Fibroblast of villous mesenchyme (primary cell): ENCODE results near the gene RNF44. TPM values are rescaled to one million over a fixed set of nuclear protein-coding genes. Genes with fewer than 3 reads are reported as not detected.
"Not testable (repeated sequence)": the region's sequence is repeated elsewhere in the genome, so short reads cannot be mapped to it uniquely, and the experiment has no call there.

Source experiments
- DNase-seq: peaks from one replicate; pipeline ENCODE4 v3.0.0-alpha.2; 2010; ENCODE audit warnings: low read depth
- H3K4me3 ChIP-seq: 2 replicates; pipeline ENCODE4 v1.5.1; 2011; ENCODE audit warnings: low read depth, mild to moderate bottlenecking, low read length
- CTCF ChIP-seq: IDR thresholded peaks from 2 replicates; pipeline ENCODE4 v1.5.1; 2012; ENCODE audit warnings: low read depth, mild to moderate bottlenecking, low read length; ENCODE audit not compliant: insufficient read depth
- total RNA-seq: library from RNA; depleted of rRNA; stranded (reverse); fragments of >200 nt; gene quantifications from 2 replicates; pipeline ENCODE4 v1.2.3, GENCODE V29; 2012

RNF44 gene
- total RNA-seq, 1 donor, result 4.3 TPM

DNA sequence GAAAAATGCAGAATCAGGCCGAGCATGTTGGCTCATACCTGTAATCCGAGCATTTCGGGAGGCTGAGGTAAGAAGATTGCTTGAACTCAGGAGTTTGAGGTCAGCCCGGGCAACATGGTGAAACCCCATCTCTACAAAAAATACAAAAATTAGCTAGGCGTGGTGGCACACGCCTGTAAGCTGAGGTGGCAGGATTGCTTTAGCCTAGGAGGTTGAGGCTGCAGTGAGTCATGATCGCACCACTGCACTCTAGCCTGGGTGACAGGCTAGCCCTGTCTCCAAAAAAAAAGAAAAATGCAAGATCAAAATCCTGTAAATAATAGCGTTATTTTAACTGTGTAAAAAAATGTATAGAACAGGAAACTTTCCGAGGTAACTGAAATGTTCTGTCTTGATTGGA lies 39.4 kb downstream of the RNF44 start:
- DNase-seq, result no peak
- H3K4me3 ChIP-seq, result no peak overlapping the region
- TF ChIP-seq CTCF, result no peak

GRCh38 chr5:176492431-176492830 lies 44.8 kb downstream of the RNF44 start:
- H3K4me3 ChIP-seq, result no peak overlapping the region
- no peak for TF ChIP-seq CTCF
- DNase-seq, result no peak

DNA sequence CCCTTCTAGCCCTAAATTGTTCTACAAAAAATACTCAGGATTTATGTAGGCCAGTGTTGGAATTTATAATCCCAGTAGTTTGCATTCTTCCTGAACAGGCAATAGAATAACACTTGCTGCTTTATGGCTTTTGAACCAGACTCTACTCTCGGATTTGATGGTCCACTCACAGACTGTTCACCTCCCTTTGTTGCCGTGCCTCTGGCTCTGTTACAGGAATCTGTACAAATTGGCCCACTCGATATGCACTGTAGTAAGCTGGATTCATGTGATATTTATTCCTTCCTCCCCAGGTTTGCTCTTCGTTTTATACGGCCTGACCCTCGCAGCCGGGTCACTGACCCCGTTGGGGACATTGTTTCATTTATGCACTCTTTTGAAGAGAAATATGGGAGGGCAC lies 45.3 kb downstream of the RNF44 start:
- DNase-seq, result peak; percentile 34
- H3K4me3 ChIP-seq, result no peak overlapping the region
- TF ChIP-seq CTCF, result no peak

DNA sequence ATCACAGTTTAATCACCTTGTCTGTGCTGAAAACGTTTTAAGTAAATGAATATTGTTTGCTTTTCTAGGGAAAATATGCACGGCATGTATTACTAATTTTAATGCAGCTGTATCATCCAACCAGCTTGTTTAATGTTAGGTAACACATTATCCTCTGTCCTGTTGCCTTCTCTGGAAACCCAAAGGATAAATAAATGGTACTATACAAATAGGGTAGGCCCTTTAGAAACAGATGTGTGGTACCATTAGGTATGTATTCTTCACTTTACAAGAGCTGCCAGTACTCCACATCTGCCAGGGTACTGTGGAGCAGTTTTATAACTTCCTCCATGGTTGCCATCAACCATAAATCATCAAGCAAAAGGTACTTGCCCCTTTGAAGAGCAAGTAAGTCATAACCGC lies 46.1 kb downstream of the RNF44 start:
- H3K4me3 ChIP-seq, result no peak overlapping the region
- no peak for TF ChIP-seq CTCF
- DNase-seq, result peak; percentile 22

GRCh38 chr5:176490301-176490700 lies 46.9 kb downstream of the RNF44 start:
- no peak for DNase-seq
- TF ChIP-seq CTCF, result no peak
- H3K4me3 ChIP-seq, result no peak overlapping the region

GRCh38 chr5:176489077-176489476 lies 48.1 kb downstream of the RNF44 start:
- TF ChIP-seq CTCF, result no peak

DNA sequence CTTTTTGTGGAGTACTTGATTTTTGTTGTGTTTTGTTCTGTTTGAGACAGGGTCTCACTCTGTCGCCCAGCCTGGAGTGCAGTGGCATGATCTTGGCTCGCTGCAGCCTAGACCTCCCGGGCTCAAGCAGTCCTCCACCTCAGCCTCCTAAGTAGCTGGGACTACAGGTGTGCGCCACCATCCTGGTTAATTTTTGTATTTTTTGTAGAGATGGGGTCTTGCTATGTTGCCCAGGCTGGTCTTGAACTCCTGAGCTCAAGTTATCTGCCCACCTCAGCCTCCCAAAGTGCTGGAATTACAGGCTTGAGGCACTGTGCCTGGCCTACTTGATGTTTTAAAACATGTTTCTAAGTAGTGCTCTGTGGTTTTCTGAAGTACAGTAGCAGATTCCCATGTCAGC lies 50.0 kb downstream of the RNF44 start:
- not testable (repeated sequence) for DNase-seq, H3K4me3 ChIP-seq

More at GRCh38 chr5:176489077-176489476, 48.1 kb downstream of the RNF44 start:
- no peak overlapping the region for H3K4me3 ChIP-seq
- DNase-seq, result no peak
